ENCODE results near the gene PARD3.

- TF ChIP-seq, protein P1, sequence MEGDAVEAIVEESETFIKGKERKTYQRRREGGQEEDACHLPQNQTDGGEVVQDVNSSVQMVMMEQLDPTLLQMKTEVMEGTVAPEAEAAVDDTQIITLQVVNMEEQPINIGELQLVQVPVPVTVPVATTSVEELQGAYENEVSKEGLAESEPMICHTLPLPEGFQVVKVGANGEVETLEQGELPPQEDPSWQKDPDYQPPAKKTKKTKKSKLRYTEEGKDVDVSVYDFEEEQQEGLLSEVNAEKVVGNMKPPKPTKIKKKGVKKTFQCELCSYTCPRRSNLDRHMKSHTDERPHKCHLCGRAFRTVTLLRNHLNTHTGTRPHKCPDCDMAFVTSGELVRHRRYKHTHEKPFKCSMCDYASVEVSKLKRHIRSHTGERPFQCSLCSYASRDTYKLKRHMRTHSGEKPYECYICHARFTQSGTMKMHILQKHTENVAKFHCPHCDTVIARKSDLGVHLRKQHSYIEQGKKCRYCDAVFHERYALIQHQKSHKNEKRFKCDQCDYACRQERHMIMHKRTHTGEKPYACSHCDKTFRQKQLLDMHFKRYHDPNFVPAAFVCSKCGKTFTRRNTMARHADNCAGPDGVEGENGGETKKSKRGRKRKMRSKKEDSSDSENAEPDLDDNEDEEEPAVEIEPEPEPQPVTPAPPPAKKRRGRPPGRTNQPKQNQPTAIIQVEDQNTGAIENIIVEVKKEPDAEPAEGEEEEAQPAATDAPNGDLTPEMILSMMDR (IDR thresholded peaks at IDR 0.05) = no peak
- no peak for TF ChIP-seq POLR2A (IDR thresholded peaks at IDR 0.05)
Observed at GRCh38 chr10:34506786-34507185, 308.3 kb downstream of the PARD3 start.
